SK-N-SH (cell line): ENCODE measurements around the gene TTC39C. TPM values are rescaled to one million over a fixed set of nuclear protein-coding genes. Genes with fewer than 3 reads are reported as not detected.

Experiments
- CTCF ChIA-PET: fragments of 300-600, 350-600 bp; formaldehyde crosslinking; extraction: SDS; loops from one replicate; lab custom pipeline; 2021; lab: Yijun Ruan, JAX
- POLR2A ChIA-PET: fragments of 350-600 bp; sonication (Branson Sonifier 250); formaldehyde crosslinking; extraction: SDS; loops from one replicate; lab custom pipeline; 2020; ENCODE audit warnings: antibody characterized with exemption, inconsistent platforms; lab: Yijun Ruan, JAX
- DNase-seq: peaks from one replicate; pipeline ENCODE4 v3.0.0; 2012
- H2AFZ ChIP-seq: fragments of 200-600 bp; sonication (generic); 2 replicates; pipeline ENCODE4 v1.8.1; 2016; ENCODE audit warnings: antibody characterized with exemption, mild to moderate bottlenecking, low read depth
- H3F3A ChIP-seq: fragments of 200-600 bp; sonication (generic); replicated peaks from 2 replicates; pipeline ENCODE3; 2016; ENCODE audit warnings: antibody characterized with exemption, mild to moderate bottlenecking; ENCODE audit not compliant: insufficient read depth
- H3K27ac ChIP-seq, 2 experiments: fragments of 200-500 bp in 1 of 2; fragments of 200-600 bp in 1 of 2; sonication (Bioruptor generic) in 1 of 2; sonication (generic), shearing (Covaris generic) in 1 of 2; 2 replicates each; pipeline versions ENCODE4 v1.5.1 to v1.6.1; 2014 to 2016; ENCODE audit warnings: low read depth in 2 of 2, inconsistent platforms in 1 of 2, low read length in 1 of 2, mild to moderate bottlenecking in 1 of 2, mixed read lengths in 1 of 2
- H3K27me3 ChIP-seq: fragments of 200-600 bp; sonication (generic), shearing (Covaris generic); 2 replicates; pipeline ENCODE4 v1.6.1; 2016; ENCODE audit warnings: mixed run types; ENCODE audit not compliant: insufficient read depth
- H3K36me3 ChIP-seq, 2 experiments: fragments of 200-500 bp in 1 of 2; fragments of 200-600 bp in 1 of 2; sonication (Bioruptor generic) in 1 of 2; sonication (generic) in 1 of 2; replicated peaks in 1 of 2; 2 replicates each; pipeline versions ENCODE3 to v1.5.1; 2014 to 2016; ENCODE audit warnings: low read length in 1 of 2, mild to moderate bottlenecking in 1 of 2; ENCODE audit not compliant: insufficient read depth in 2 of 2, control insufficient read depth in 1 of 2
- H3K4me1 ChIP-seq, 2 experiments: fragments of 200-500 bp in 1 of 2; fragments of 200-600 bp in 1 of 2; sonication (Bioruptor generic) in 1 of 2; sonication (generic), shearing (Covaris generic) in 1 of 2; 2 replicates each; pipeline versions ENCODE4 v1.5.1 to v1.6.1; 2014 to 2016; ENCODE audit warnings: low read depth in 1 of 2, low read length in 1 of 2, mixed run types in 1 of 2; ENCODE audit not compliant: insufficient read depth in 2 of 2, control insufficient read depth in 1 of 2
- H3K4me2 ChIP-seq: fragments of 200-600 bp; sonication (generic), shearing (Covaris generic); 2 replicates; pipeline ENCODE4 v1.6.1; 2017; ENCODE audit warnings: mixed run types
- H3K4me3 ChIP-seq, 2 experiments: fragments of 200-500 bp in 1 of 2; fragments of 200-600 bp in 1 of 2; sonication (Bioruptor generic) in 1 of 2; sonication (generic), shearing (Covaris generic) in 1 of 2; 2 replicates each; pipeline versions ENCODE4 v1.5.1 to v1.8.1; 2014 to 2016; ENCODE audit warnings: low read depth in 2 of 2, inconsistent platforms in 1 of 2, low read length in 1 of 2, mild to moderate bottlenecking in 1 of 2, mixed read lengths in 1 of 2, moderate library complexity in 1 of 2
- H3K79me2 ChIP-seq: fragments of 200-600 bp; sonication (generic); 2 replicates; pipeline ENCODE4 v1.8.1; 2017; ENCODE audit warnings: mild to moderate bottlenecking; ENCODE audit not compliant: insufficient read depth
- H3K9ac ChIP-seq: fragments of 200-600 bp; sonication (generic); 2 replicates; pipeline ENCODE4 v1.6.1; 2017; ENCODE audit warnings: mixed run types
- H3K9me2 ChIP-seq: fragments of 200-600 bp; sonication (generic); 2 replicates; pipeline ENCODE4 v1.6.1; 2017; ENCODE audit warnings: mixed run types
- H3K9me3 ChIP-seq: fragments of 200-600 bp; sonication (generic); 2 replicates; pipeline ENCODE4 v1.6.1; 2017; ENCODE audit warnings: mixed run types, mild to moderate bottlenecking, moderate library complexity
- H4K20me1 ChIP-seq: fragments of 200-600 bp; sonication (generic); 2 replicates; pipeline ENCODE4 v1.6.1; 2017; ENCODE audit warnings: mild to moderate bottlenecking, mixed run types; ENCODE audit not compliant: insufficient read depth
- CHD2 ChIP-seq: fragments of 150-350 bp; IDR thresholded peaks from 2 replicates; pipeline ENCODE4 v1.6.1; 2018; ENCODE audit warnings: low read length; ENCODE audit not compliant: partially characterized antibody
- EP300 ChIP-seq, 2 experiments: IDR thresholded peaks; 2 replicates each; pipeline versions ENCODE4 v1.4.0 to v1.6.1; 2012; ENCODE audit warnings: borderline replicate concordance in 1 of 2, low read depth in 1 of 2, low read length in 1 of 2
- FOSL2 ChIP-seq: IDR thresholded peaks from 2 replicates; pipeline ENCODE4 v1.4.0; 2012; ENCODE audit warnings: low read depth, mild to moderate bottlenecking, moderate library complexity, borderline replicate concordance
- MXI1 ChIP-seq: IDR thresholded peaks from 2 replicates; pipeline ENCODE4 v1.6.1; 2012; ENCODE audit warnings: mild to moderate bottlenecking, low read depth, low read length, improper control_type of control experiment
- RCOR1 ChIP-seq: fragments of 150-350 bp; IDR thresholded peaks from 2 replicates; pipeline ENCODE4 v1.6.1; 2017; ENCODE audit warnings: antibody characterized with exemption, low read length
- TCF12 ChIP-seq: IDR thresholded peaks from 2 replicates; pipeline ENCODE4 v1.4.0; 2012
- YY1 ChIP-seq: IDR thresholded peaks from 2 replicates; pipeline ENCODE4 v1.4.0; 2012; ENCODE audit warnings: low read depth, mild to moderate bottlenecking
- WGBS: methylation state at CpG from one replicate; pipeline ENCODE4 v1.1.6; 2017; ENCODE audit warnings: low lambda C conversion rate; 5-methylcytosine and 5-hydroxymethylcytosine counted together
- polyA plus RNA-seq, 3 experiments: library from polyadenylated mRNA; depleted of rRNA; stranded (reverse); fragments of >200 nt; gene quantifications; 2 replicates each; pipeline ENCODE4 v1.2.3, GENCODE V29; 2012
- TF ChIP-seq, protein P1 (sequence below): IDR thresholded peaks from 2 replicates; pipeline ENCODE4 v1.4.0; 2012; ENCODE audit warnings: low read depth

TTC39C gene
- polyA plus RNA-seq, 1 of the 3 experiments (the other 2 are of a cell fraction) = 8.6 TPM

DNA sequence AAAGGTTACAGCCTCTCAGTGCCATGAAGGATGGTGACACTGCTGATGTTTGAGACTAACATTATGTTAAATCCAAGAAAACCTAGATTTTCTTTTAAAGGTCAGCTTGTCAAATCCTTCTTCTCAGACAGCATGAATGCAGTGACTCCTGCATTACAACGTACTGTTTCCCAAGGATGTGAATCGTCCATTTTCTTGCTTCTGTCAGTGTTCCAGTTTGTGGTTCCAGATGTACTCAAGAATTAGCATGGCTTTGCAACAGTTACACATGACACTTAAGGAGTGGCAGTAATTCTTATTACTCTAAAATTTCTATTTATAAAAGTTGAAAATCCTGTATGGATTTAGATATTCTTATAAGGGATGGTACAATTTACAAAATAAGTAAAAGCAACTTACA is 1.5 kb upstream of the TTC39C start:
- Histone ChIP-seq H3K9me3 (no peaks in the 10 kb centered on the region), H3K9ac (no peak overlapping the region), H3K9me2 (no peaks in the 10 kb centered on the region), H3F3A (peaks cover 4% of the 10 kb centered on the region), H4K20me1 (0 out of 2 replicates have a peak, but pooled peaks cover 5% of the 10 kb centered on the region), H3K36me3 (peaks cover 0 to 2% of the 10 kb centered on the region in 2 experiments), H3K79me2 (peaks cover 29% of the 10 kb centered on the region), H3K4me3 (no peak overlapping the region), H3K27me3 (no peaks in the 10 kb centered on the region), H2AFZ (no peak overlapping the region), H3K27ac (no peak overlapping the region), H3K4me1 (peaks cover 9 to 14% of the 10 kb centered on the region in 2 experiments; a peak in 3 of 4 replicates), H3K4me2 (no peak overlapping the region)
- 77% methylated on average over 2 of the region's 2 CpGs for WGBS
- no peak for DNase-seq
- no peak for TF ChIP-seq RCOR1
- TF ChIP-seq FOSL2 = no peak
- no peak for TF ChIP-seq TCF12
- TF ChIP-seq CHD2 = no peak
- no peak for TF ChIP-seq YY1
- ChIA-PET POLR2A (no interaction called here), CTCF (interaction anchor here (2.2 kb wide), 1 partner anchor 10 kb away, joined by 5 read pairs; no protein-coding TSS in a partner anchor)

DNA sequence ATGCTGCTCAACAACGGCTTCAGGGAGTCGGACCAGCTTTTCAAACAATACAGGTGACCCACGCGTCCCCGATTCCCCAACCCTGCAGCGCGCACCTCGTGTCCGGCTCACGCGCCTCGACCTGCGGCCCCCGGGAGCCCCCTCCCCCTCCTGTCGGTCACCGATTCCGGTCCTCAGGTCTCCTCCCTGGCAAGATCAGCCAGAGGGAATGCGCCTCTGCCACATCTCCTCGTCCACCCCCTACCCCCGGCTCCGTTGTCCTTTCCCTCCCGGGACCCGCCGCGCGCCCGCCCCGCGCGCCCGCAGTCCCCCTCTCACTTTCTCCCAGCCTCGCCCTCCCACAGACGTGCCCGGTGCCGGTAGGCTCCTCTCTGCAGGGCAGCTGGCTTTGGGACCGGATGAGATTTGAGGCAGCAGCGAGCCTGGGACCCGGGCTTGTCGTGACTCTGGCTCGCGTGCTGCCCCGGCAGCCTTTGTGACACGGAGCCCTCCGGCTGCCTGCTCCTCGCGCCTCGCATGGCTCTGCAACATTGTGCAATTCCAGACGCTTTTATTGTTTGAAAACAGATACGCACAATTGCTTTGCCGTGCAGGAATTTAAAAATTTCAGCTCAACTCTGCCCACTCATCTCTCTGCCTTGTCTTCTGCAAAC is 558 bp downstream of the TTC39C start:
- H3K4me1 ChIP-seq = peaks cover 13 to 14% of the 10 kb centered on the region in 2 experiments; a peak in 3 of 4 replicates
- TF ChIP-seq, protein P1, sequence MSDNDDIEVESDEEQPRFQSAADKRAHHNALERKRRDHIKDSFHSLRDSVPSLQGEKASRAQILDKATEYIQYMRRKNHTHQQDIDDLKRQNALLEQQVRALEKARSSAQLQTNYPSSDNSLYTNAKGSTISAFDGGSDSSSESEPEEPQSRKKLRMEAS = peak; percentile 65
- peak; percentile 12 for TF ChIP-seq MXI1
- no peak for TF ChIP-seq EP300 (IDR thresholded peaks at IDR 0.05; ENCODE audit: borderline replicate concordance in 1 of 2, low read depth in 1 of 2, low read length in 1 of 2)
- TF ChIP-seq, all 33 proteins: peak for 2
- ChIA-PET POLR2A (interaction anchor here (0.6 to 1.2 kb wide), 3 partner anchors 8 to 104 kb away, joined by 3 to 6 read pairs (median 3); no protein-coding TSS in a partner anchor), CTCF (interaction anchor here (0.6 to 2.8 kb wide), 9 partner anchors 13 to 107 kb away, joined by 3 to 9 read pairs (median 4); no protein-coding TSS in a partner anchor)
- peak; percentile 86 for DNase-seq
- peaks cover 4% of the 10 kb centered on the region for H3F3A ChIP-seq
- 0% methylated on average over 20 of the region's 50 CpGs for WGBS
- H4K20me1 ChIP-seq = 0 out of 2 replicates have a peak, but pooled peaks cover 15% of the 10 kb centered on the region
- H3K27ac ChIP-seq = peak overlapping the region; percentile 61 to 86; a peak in 3 of 4 replicates
- peak overlapping the region; percentile 89 to 92 for H3K4me3 ChIP-seq
- H3K9ac ChIP-seq = peak overlapping the region; percentile 84
- H3K36me3 ChIP-seq = peaks cover 0 to 2% of the 10 kb centered on the region in 2 experiments
- peak overlapping the region; percentile 90 for H3K4me2 ChIP-seq
- H3K9me2 ChIP-seq = no peaks in the 10 kb centered on the region
- no peaks in the 10 kb centered on the region for H3K27me3 ChIP-seq
- H3K79me2 ChIP-seq = peaks cover 48% of the 10 kb centered on the region
- H3K9me3 ChIP-seq = no peaks in the 10 kb centered on the region
- peak overlapping the region; percentile 82; the same call in 1 of the 2 replicates for H2AFZ ChIP-seq
